Left ventricle myocardium superior (tissue), 1 donor: ENCODE results near the gene ACTL7A. TPM values are rescaled to one million over a fixed set of nuclear protein-coding genes. Genes with fewer than 3 reads are reported as not detected.

Experiments used
- ATAC-seq: fragments of 200-7000 bp; cut with Tn5 transposase; one replicate; pipeline ENCODE4 v1.9.1; 2020; ENCODE audit warnings: mild to moderate bottlenecking, moderate library complexity
- DNase-seq: peaks from one replicate; pipeline ENCODE4 v3.0.0-alpha.2; 2020
- intact Hi-C: fragments of 100-400 bp; cut with micrococcal nuclease; formaldehyde crosslinking; loops from one replicate; pipeline ENCODE4 v1.11.0; 2022
- total RNA-seq: library from RNA; stranded (reverse); fragmentation: NEBNext Ultra II Directional; extraction: Animal tissue kit (Norgen Biotek cat#: 25700); gene quantifications from one replicate; pipeline ENCODE4 v1.2.1, GENCODE V29; 2021
- donor health status: DM: no; HTN: yes; CAD: no; lungs with severe emphysema.

Gene ACTL7A
- total RNA-seq, 1 donor from 2014 or later, result not detected

GRCh38 chr9:108903420-108904103 lies 41.5 kb downstream of the ACTL7A start:
- intact Hi-C loops, result no loop called here
- no peak for DNase-seq
- ATAC-seq, result no peak

GRCh38 chr9:108904161-108904560 lies 42.1 kb downstream of the ACTL7A start:
- DNase-seq (no peak), ATAC-seq (no peak)
- intact Hi-C loops, result no loop called here

- intact Hi-C loops, result no loop called here
- ATAC-seq, result no peak
- DNase-seq, result no peak
Observed at GRCh38 chr9:108905494-108905893, 43.4 kb downstream of the ACTL7A start.

GRCh38 chr9:108910402-108910801 lies 48.3 kb downstream of the ACTL7A start:
- DNase-seq (no peak), ATAC-seq (no peak)
- intact Hi-C loops, result no loop called here

- no peak for DNase-seq
- intact Hi-C loops, result no loop called here
Observed at GRCh38 chr9:108910914-108911313, 48.8 kb downstream of the ACTL7A start.

GRCh38 chr9:108911820-108912219 lies 49.8 kb downstream of the ACTL7A start:
- ATAC-seq (no peak), DNase-seq (no peak)
- intact Hi-C loops, result no loop called here

More at GRCh38 chr9:108910914-108911313, 48.8 kb downstream of the ACTL7A start:
- ATAC-seq, result no peak

Other genes with a start within 250 kb of the ACTL7A start
- gene ACTL7B, start 6.3 kb upstream of the ACTL7A start, total RNA-seq, result not detected
- 20.7 TPM for gene ELP1, start 71.9 kb downstream of the ACTL7A start, total RNA-seq
- gene ABITRAM, start 72.1 kb downstream of the ACTL7A start, total RNA-seq, result 16.3 TPM
- gene CTNNAL1, start 151.2 kb downstream of the ACTL7A start, total RNA-seq, result 77.9 TPM